ENCODE data around the gene KBTBD8. TPM values are rescaled to one million over a fixed set of nuclear protein-coding genes. Genes with fewer than 3 reads are reported as not detected.
A peak's percentile ranks its signal among the peaks of the same experiment; 100 is the strongest.

Gene KBTBD8, protein sequence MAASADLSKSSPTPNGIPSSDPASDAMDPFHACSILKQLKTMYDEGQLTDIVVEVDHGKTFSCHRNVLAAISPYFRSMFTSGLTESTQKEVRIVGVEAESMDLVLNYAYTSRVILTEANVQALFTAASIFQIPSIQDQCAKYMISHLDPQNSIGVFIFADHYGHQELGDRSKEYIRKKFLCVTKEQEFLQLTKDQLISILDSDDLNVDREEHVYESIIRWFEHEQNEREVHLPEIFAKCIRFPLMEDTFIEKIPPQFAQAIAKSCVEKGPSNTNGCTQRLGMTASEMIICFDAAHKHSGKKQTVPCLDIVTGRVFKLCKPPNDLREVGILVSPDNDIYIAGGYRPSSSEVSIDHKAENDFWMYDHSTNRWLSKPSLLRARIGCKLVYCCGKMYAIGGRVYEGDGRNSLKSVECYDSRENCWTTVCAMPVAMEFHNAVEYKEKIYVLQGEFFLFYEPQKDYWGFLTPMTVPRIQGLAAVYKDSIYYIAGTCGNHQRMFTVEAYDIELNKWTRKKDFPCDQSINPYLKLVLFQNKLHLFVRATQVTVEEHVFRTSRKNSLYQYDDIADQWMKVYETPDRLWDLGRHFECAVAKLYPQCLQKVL
- total RNA-seq: 1 to 10 TPM in 2 of 6 donors, under 1 TPM in 4; 0.20 to 1.7 (median 0.80) TPM
- under 1 TPM; 0.23 to 0.33 TPM for polyA plus RNA-seq

DNA sequence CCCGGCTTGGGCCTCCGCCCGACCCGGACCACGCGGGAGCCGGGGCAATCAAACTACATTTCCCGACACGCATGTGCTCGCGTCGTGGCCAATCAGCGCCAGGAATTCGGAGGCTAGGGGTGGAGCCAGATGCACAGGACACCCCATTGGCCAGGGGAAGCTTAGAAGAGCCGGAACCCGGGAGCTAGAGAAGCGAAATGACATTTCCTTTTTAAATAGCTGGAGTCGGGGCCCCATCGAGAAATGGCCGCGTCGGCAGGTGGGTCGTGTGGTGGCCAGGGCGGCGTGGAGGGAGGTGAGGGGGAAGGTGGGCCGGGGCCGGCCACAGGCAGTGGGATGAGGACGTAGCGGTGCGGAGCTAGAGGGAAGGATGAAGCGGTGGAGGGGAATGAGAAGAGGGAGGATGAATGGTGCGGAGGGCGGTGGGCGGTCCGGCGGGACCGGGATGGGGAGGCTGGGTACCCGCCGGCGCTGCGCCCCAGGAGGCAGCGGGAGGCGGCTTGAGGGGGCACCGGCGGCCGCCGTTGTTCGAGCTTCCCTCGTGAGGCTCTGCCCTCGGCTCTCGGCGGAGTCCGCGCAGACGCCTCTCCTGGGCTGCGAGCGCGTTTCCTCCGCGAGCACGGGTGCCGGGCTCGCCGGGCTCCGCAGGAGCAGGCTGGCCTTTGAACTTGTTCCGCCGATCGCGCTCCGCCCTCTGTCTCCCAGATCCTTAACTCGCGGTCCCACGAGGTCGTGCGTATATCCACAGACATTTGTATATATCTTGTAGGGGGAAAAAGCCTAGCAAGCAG lies at the start of gene KBTBD8:
Gene KBTBD8, plus strand, starts transcription at position 195 of the 791 bp plus-strand sequence. Its CDS starts 49 bp downstream, at position 244.
- intact Hi-C loops (cut with DNase I): no loop called here
- H3K27me3 ChIP-seq: no peaks in the 10 kb centered on the region
- no peaks in the 10 kb centered on the region for H3K9me3 ChIP-seq
- DNase-seq (peak; percentile 95 to 99 (median 98)), FAIRE-seq (peak; percentile 98), ATAC-seq (peak; percentile 98 to 100 (median 98))
- peak within 1 kb of the TSS; percentile 74 to 94 (median 84) for H3K4me3 ChIP-seq
- H3K27ac ChIP-seq: peak within 1 kb of the TSS in 3 of 4 donors; percentile 51 to 55 (median 53)
- H3K4me1 ChIP-seq: peaks cover 0 to 6% (median 6%) of the 10 kb centered on the region in 3 donors
- 0% methylated on average over 72 to 75 of the region's 75 CpGs for WGBS, 2 donors
- H3K36me3 ChIP-seq: no peaks in the 10 kb centered on the region
- TF ChIP-seq, protein P1, sequence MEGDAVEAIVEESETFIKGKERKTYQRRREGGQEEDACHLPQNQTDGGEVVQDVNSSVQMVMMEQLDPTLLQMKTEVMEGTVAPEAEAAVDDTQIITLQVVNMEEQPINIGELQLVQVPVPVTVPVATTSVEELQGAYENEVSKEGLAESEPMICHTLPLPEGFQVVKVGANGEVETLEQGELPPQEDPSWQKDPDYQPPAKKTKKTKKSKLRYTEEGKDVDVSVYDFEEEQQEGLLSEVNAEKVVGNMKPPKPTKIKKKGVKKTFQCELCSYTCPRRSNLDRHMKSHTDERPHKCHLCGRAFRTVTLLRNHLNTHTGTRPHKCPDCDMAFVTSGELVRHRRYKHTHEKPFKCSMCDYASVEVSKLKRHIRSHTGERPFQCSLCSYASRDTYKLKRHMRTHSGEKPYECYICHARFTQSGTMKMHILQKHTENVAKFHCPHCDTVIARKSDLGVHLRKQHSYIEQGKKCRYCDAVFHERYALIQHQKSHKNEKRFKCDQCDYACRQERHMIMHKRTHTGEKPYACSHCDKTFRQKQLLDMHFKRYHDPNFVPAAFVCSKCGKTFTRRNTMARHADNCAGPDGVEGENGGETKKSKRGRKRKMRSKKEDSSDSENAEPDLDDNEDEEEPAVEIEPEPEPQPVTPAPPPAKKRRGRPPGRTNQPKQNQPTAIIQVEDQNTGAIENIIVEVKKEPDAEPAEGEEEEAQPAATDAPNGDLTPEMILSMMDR (IDR thresholded peaks at IDR 0.05): no peak

DNA sequence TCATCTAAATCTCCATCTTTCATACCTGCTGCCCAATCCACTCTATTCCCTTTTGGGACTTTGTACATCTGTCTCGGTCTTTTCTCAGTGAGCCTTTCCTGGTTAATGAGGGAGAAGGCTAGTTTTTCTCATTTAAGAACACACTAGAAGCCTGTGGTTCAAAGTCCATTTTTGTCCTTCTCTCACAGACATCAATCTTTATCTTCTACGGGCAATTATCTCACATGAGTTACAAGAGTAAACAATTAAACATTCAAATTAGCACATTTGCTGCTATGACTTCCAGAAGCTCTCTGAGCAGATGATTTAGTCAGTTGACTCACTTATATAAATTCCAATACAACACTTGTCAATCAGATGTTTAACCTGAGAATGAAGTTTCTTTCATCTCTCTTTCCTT lies 49.3 kb upstream of the KBTBD8 start:
- FAIRE-seq: no peak
- TF ChIP-seq, protein P1 (IDR thresholded peaks at IDR 0.05): no peak
- WGBS, 2 donors: 37 to 44% methylated on average over 2 of the region's 2 CpGs
- DNase-seq: no peak
- Histone ChIP-seq H3K4me1 (no peaks in the 10 kb centered on the region), H3K4me3 (no peak overlapping the region), H3K27ac (no peak overlapping the region), H3K36me3 (no peaks in the 10 kb centered on the region), H3K9me3 (no peaks in the 10 kb centered on the region), H3K27me3 (no peaks in the 10 kb centered on the region)
- no peak for ATAC-seq
- intact Hi-C loops (cut with DNase I): no loop called here

DNA sequence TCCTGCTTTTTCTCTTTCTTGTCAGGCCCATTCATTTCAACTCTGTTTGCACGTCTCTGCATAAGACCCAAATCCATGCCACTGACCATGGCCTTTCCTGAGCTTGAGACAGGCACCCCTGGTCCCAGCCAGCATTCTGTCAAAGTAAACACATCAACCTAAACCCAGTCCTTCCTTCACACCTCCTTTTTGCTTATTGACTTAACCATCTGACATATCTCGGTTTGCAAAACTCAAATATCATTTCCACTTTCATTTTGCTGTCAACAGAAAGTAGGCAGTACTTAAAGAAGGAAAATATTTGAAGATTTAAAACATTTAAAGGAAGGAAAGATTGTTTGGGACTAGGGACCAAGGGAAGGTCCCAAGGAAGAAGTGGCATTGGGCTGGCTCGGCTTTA lies 48.2 kb upstream of the KBTBD8 start:
- Histone ChIP-seq H3K4me1 (no peaks in the 10 kb centered on the region), H3K36me3 (no peaks in the 10 kb centered on the region), H3K27me3 (no peaks in the 10 kb centered on the region), H3K27ac (no peak overlapping the region), H3K4me3 (no peak overlapping the region), H3K9me3 (no peaks in the 10 kb centered on the region)
- FAIRE-seq: no peak
- 89 to 92% methylated on average over 3 of the region's 3 CpGs for WGBS, 2 donors
- TF ChIP-seq, protein P1 (IDR thresholded peaks at IDR 0.05): no peak
- intact Hi-C loops (cut with DNase I): no loop called here
- DNase-seq: no peak
- ATAC-seq: no peak

DNA sequence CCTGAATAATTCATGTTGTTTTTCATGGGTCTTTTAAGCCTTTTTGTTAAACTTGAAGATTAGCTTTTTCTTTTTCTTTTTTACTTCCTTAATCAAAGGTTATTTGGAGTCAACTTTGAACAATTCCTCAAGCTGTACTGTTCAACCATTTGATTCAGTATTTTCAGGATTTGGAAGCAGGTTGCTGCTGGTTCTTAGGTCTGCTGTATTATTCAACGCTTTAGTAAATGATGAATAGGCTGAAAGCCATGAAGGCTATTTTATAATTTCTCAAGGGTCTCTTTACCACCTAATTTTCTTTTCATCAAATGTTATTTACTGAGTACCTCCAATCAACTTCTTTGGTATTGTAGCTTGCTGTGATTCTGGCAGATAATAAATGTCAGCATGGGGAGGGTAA lies 45.8 kb upstream of the KBTBD8 start:
- no peaks in the 10 kb centered on the region for H3K27me3 ChIP-seq
- ATAC-seq (no peak), FAIRE-seq (no peak), DNase-seq (no peak)
- no peaks in the 10 kb centered on the region for H3K36me3 ChIP-seq
- TF ChIP-seq, protein P1 (IDR thresholded peaks at IDR 0.05): no peak
- H3K27ac ChIP-seq: no peak overlapping the region
- WGBS, 2 donors: 83 to 85% methylated on average over 1 of the region's 1 CpG
- H3K9me3 ChIP-seq: no peaks in the 10 kb centered on the region
- H3K4me1 ChIP-seq: no peaks in the 10 kb centered on the region
- intact Hi-C loops (cut with DNase I): no loop called here
- no peak overlapping the region for H3K4me3 ChIP-seq

Measured in pancreas (tissue), 10 donors.